Activated CD8-positive, alpha-beta T cell treated with anti-CD3 and anti-CD28 coated beads for 36 hours (primary cell): Measurements from ENCODE around the gene USF3. TPM values are rescaled to one million over a fixed set of nuclear protein-coding genes. Genes with fewer than 3 reads are reported as not detected.

Experiments used
- ATAC-seq: fragments of 200-7000 bp; cut with Tn5 transposase; one replicate; pipeline ENCODE4 v1.10.0; 2021; ENCODE audit warnings: mild to moderate bottlenecking, moderate library complexity
- CTCF ChIA-PET: fragments of 350-600 bp; sonication (Branson Sonifier 250); formaldehyde crosslinking; loops from one replicate; lab custom pipeline; 2021; ENCODE audit warnings: antibody characterized with exemption; lab: Charles Lee
- POLR2A ChIA-PET: fragments of 350-600 bp; sonication (Branson Sonifier 250); formaldehyde crosslinking; loops from one replicate; lab custom pipeline; 2021; ENCODE audit warnings: antibody characterized with exemption; lab: Charles Lee
- DNase-seq: peaks from one replicate; pipeline ENCODE4 v3.0.0-alpha.2; 2020
- H3K27ac Mint-ChIP-seq: one replicate; pipeline ENCODE4 v1.8.0; 2021; ENCODE audit warnings: mild to moderate bottlenecking, mixed read lengths
- H3K27me3 Mint-ChIP-seq: one replicate; pipeline ENCODE4 v1.8.0; 2021; ENCODE audit warnings: mixed read lengths
- H3K36me3 Mint-ChIP-seq: one replicate; pipeline ENCODE4 v1.8.0; 2021; ENCODE audit warnings: low read depth, mixed read lengths
- H3K4me1 Mint-ChIP-seq: one replicate; pipeline ENCODE4 v1.8.0; 2021; ENCODE audit warnings: low read depth, mixed read lengths
- H3K4me3 Mint-ChIP-seq: one replicate; pipeline ENCODE4 v1.8.0; 2021; ENCODE audit warnings: mild to moderate bottlenecking, moderate library complexity, mixed read lengths
- H3K9me3 Mint-ChIP-seq: one replicate; pipeline ENCODE4 v1.8.0; 2021; ENCODE audit warnings: mixed read lengths
- intact Hi-C: fragments of 100-400 bp; cut with micrococcal nuclease; formaldehyde crosslinking; loops from one replicate; pipeline ENCODE4 v1.10.0; 2022
- total RNA-seq, 2 experiments: library from RNA; stranded (reverse); gene quantifications; one replicate each; pipeline ENCODE4 v1.2.3, GENCODE V29; 2021
- TF ChIP-seq, protein P1 (sequence below): fragments of 200-600 bp; IDR thresholded peaks from one replicate; pipeline ENCODE4 v1.8.0; 2022; ENCODE audit warnings: antibody characterized with exemption, mild to moderate bottlenecking

The USF3 gene
- total RNA-seq, 2 experiments from 2014 or later, result 11.3 to 11.9 TPM

DNA sequence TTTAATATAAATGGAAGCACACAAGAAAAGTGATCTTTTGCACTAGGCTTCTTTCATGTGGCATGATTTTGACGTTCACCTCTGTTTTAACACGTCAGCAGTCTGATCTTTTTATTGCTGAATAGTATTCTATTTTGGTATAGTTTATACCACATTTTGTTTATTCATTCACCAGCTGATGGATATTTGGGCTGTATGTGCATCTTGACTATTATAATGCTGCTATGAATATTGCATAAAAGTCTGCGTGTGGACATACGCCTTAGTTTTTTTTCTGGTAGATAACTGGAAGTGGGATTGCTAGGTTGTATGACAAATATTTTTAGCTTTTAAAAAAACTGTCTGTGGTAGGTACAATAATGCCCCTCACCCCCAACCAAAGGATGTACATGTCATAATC, 35.3 kb upstream of the USF3 start:
- ChIA-PET CTCF (interaction anchor here (1.0 kb wide), 2 partner anchors 13 to 113 kb away, joined by 3 to 4 read pairs; no protein-coding TSS in a partner anchor), POLR2A (interaction anchor here (1.3 kb wide), 2 partner anchors 13 to 15 kb away, joined by 3 to 5 read pairs; partner anchors contain the start of gene ATP6V1A)
- H3K9me3 Mint-ChIP-seq, result no peaks in the 10 kb centered on the region
- no peak for ATAC-seq
- no peak for DNase-seq
- H3K27me3 Mint-ChIP-seq, result no peaks in the 10 kb centered on the region
- no peak overlapping the region for H3K4me3 Mint-ChIP-seq
- intact Hi-C loops, result no loop called here
- TF ChIP-seq, protein P1, sequence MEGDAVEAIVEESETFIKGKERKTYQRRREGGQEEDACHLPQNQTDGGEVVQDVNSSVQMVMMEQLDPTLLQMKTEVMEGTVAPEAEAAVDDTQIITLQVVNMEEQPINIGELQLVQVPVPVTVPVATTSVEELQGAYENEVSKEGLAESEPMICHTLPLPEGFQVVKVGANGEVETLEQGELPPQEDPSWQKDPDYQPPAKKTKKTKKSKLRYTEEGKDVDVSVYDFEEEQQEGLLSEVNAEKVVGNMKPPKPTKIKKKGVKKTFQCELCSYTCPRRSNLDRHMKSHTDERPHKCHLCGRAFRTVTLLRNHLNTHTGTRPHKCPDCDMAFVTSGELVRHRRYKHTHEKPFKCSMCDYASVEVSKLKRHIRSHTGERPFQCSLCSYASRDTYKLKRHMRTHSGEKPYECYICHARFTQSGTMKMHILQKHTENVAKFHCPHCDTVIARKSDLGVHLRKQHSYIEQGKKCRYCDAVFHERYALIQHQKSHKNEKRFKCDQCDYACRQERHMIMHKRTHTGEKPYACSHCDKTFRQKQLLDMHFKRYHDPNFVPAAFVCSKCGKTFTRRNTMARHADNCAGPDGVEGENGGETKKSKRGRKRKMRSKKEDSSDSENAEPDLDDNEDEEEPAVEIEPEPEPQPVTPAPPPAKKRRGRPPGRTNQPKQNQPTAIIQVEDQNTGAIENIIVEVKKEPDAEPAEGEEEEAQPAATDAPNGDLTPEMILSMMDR, result no peak
- H3K4me1 Mint-ChIP-seq, result peaks cover 45% of the 10 kb centered on the region
- H3K27ac Mint-ChIP-seq, result no peak overlapping the region
- peaks cover 30% of the 10 kb centered on the region for H3K36me3 Mint-ChIP-seq

DNA sequence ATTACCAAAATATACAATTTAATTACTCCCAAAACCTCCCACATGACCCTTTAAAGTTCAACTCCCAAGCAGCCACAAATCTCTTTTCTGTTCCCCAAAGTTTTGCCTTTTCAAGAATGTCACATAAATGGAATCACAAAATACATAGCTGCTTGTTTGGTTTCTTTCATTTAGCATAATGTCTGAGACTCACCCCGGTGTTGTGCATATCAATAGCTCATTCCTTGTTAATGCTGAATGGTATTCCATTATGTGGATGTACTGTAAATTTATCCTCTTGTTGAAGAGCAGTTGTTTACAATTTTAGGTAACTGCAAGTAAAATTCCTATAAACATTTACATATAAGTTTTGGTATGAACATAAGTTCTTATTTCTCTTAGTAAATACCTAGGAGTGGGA, 34.1 kb upstream of the USF3 start:
- ChIA-PET CTCF (interaction anchor here (0.9 to 2.0 kb wide), 3 partner anchors 11 to 114 kb away, joined by 3 to 6 read pairs (median 5); partner anchors contain the start of gene NAA50), POLR2A (interaction anchor here (0.6 kb wide), 1 partner anchor 63 kb away, joined by 3 read pairs; no protein-coding TSS in a partner anchor)
- DNase-seq (no peak), ATAC-seq (no peak)
- Mint-ChIP-seq H3K4me1 (peaks cover 44% of the 10 kb centered on the region), H3K4me3 (no peak overlapping the region), H3K27ac (no peak overlapping the region), H3K27me3 (no peaks in the 10 kb centered on the region), H3K9me3 (no peaks in the 10 kb centered on the region), H3K36me3 (peaks cover 30% of the 10 kb centered on the region)
- intact Hi-C loops, result no loop called here
- TF ChIP-seq, protein P1, result no peak

DNA sequence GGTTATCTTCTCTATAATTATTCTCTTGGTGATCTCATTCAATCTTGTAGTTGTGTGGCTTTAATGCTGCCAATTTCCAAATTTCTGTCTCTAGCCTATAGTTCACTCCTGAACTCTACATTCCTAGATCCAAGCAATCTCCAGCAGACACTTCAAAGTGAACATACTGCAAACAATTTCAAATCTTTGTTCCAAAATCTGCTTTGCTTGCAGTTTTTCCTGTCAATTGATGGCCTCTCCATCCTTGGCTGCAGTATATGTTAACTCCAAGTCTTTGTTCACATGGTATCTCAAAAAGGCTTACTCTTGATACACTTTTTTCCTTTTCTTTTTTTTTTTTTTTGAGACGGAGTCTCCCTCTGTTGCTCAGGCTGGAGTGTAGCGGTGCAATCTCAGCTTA, 32.2 kb upstream of the USF3 start:
- Mint-ChIP-seq H3K36me3 (peaks cover 30% of the 10 kb centered on the region), H3K4me3 (no peak overlapping the region), H3K4me1 (peaks cover 37% of the 10 kb centered on the region), H3K27ac (no peak overlapping the region), H3K27me3 (no peaks in the 10 kb centered on the region), H3K9me3 (no peaks in the 10 kb centered on the region)
- intact Hi-C loops, result no loop called here
- POLR2A ChIA-PET, result interaction anchor here (1.5 kb wide), 1 partner anchor 16 kb away, joined by 5 read pairs; no protein-coding TSS in a partner anchor
- no peak for ATAC-seq
- CTCF ChIA-PET, result no interaction called here
- TF ChIP-seq, protein P1, result no peak
- DNase-seq, result no peak

DNA sequence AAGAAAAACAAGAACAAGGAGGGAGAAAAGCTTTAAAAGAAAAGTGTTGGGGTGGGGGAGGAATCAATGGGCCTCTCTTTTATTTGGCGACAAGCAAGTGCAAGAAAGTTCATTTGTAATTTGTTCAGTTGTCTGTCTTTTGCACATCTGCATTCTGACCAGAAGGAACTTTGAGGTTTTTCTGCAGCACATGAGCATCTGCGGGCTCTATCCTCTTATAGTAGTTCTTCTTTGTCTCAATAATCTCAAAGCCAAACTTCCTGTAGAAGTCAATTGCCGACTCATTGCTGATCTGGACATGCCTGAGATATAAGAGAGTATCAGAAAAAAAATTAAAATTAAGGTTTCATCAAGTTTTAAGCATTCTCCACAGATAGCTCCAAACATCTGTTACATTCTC, 25.2 kb upstream of the USF3 start:
- POLR2A ChIA-PET, result interaction anchor here (1.1 kb wide), 1 partner anchor 25 kb away, joined by 3 read pairs; the partner anchor contains the start of gene USF3
- DNase-seq, result no peak

DNA sequence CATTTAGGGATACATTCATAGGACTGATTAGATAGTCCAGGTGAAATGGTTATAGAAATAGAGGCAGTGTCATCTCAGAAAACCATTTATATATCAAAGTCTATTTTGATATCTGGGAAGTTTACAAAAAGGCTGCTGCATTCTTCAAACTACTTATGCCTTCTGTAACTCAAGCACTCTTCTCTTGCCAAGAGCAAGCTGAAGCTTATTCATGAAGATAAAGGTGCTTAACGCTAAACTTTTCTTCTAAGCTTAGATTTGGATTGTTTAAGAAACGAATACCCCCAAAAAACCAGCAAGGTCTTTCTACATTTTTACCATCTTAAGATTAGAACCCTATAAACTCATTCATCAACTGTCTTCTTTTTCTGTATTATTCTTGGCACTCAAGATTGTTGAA, 23.3 kb upstream of the USF3 start:
- Mint-ChIP-seq H3K36me3 (peaks cover 41% of the 10 kb centered on the region), H3K27me3 (no peaks in the 10 kb centered on the region), H3K27ac (no peak overlapping the region), H3K9me3 (no peaks in the 10 kb centered on the region), H3K4me1 (peaks cover 26% of the 10 kb centered on the region), H3K4me3 (no peak overlapping the region)
- no peak for DNase-seq
- ChIA-PET CTCF (interaction anchor here (1.2 to 2.4 kb wide), 5 partner anchors 11 to 142 kb away, joined by 3 to 6 read pairs (median 3); partner anchors contain the start of gene NAA50), POLR2A (no interaction called here)
- TF ChIP-seq, protein P1, result no peak
- no peak for ATAC-seq
- intact Hi-C loops, result no loop called here

More for the DNA sequence above, 25.2 kb upstream of the USF3 start:
- Mint-ChIP-seq H3K4me1 (peaks cover 30% of the 10 kb centered on the region), H3K36me3 (peaks cover 41% of the 10 kb centered on the region), H3K27me3 (no peaks in the 10 kb centered on the region), H3K4me3 (no peak overlapping the region), H3K27ac (peak overlapping the region; percentile 36), H3K9me3 (no peaks in the 10 kb centered on the region)
- TF ChIP-seq, protein P1, result no peak
- no peak for ATAC-seq
- intact Hi-C loops, result no loop called here
- CTCF ChIA-PET, result interaction anchor here (2.8 kb wide), 1 partner anchor 14 kb away, joined by 9 read pairs; no protein-coding TSS in a partner anchor
